H1 (cell line): ENCODE data around the gene CYP26C1. TPM values are rescaled to one million over a fixed set of nuclear protein-coding genes. Genes with fewer than 3 reads are reported as not detected.
A peak's percentile ranks its signal among the peaks of the same experiment; 100 is the strongest.

Experiments
- CTCF ChIA-PET: fragments of 300-600 bp; sonication (Branson Sonifier 250); formaldehyde crosslinking; loops from one replicate; lab custom pipeline; 2021; ENCODE audit not compliant: partially characterized antibody; lab: Charles Lee
- POLR2A ChIA-PET: fragments of 300-600 bp; sonication (Branson Sonifier 250); formaldehyde crosslinking; loops from one replicate; lab custom pipeline; 2021; ENCODE audit warnings: inconsistent platforms; ENCODE audit not compliant: partially characterized antibody; lab: Charles Lee
- DNase-seq, 2 experiments: peaks; one replicate each; pipeline versions ENCODE4 v3.0.0 to v3.0.0-alpha.2; 2010 to 2022; ENCODE audit warnings: low spot score in 2 of 2, low read depth in 1 of 2, mixed read lengths in 1 of 2
- FAIRE-seq: peaks from 2 replicates; lab custom pipeline; 2011; peaks lifted over from hg19 to GRCh38; lab: Jason Lieb, UNC
- H2AFZ ChIP-seq: 2 replicates; pipeline ENCODE4 v1.8.1; 2012; ENCODE audit warnings: low read length, inconsistent platforms
- H2AK5ac ChIP-seq: 2 replicates; pipeline ENCODE4 v1.6.1; 2013; ENCODE audit warnings: low read depth, low read length
- H2BK120ac ChIP-seq: replicated peaks from 2 replicates; pipeline ENCODE3; 2013; ENCODE audit warnings: low read depth, low read length, inconsistent platforms
- H2BK12ac ChIP-seq: 2 replicates; pipeline ENCODE4 v1.6.1; 2013; ENCODE audit warnings: low read depth, low read length
- H2BK15ac ChIP-seq: 2 replicates; pipeline ENCODE4 v1.6.1; 2013; ENCODE audit warnings: low read length
- H2BK20ac ChIP-seq: 2 replicates; pipeline ENCODE4 v1.6.1; 2013; ENCODE audit warnings: low read length
- H2BK5ac ChIP-seq: 2 replicates; pipeline ENCODE4 v1.6.1; 2013; ENCODE audit warnings: low read depth, low read length
- H3K14ac ChIP-seq: 2 replicates; pipeline ENCODE4 v1.6.1; 2013; ENCODE audit warnings: inconsistent platforms; ENCODE audit not compliant: insufficient read length
- H3K18ac ChIP-seq: 2 replicates; pipeline ENCODE4 v1.6.1; 2013; ENCODE audit warnings: low read length; ENCODE audit errors: extremely low read depth
- H3K23ac ChIP-seq: 2 replicates; pipeline ENCODE4 v1.6.1; 2013; ENCODE audit warnings: inconsistent platforms; ENCODE audit not compliant: insufficient read length
- H3K23me2 ChIP-seq: 2 replicates; pipeline ENCODE4 v1.6.1; 2013; ENCODE audit warnings: low read depth, low read length
- H3K27ac ChIP-seq: 2 replicates; pipeline ENCODE4 v1.6.1; 2011; ENCODE audit warnings: low read depth, low read length, inconsistent platforms
- H3K27me3 ChIP-seq, 4 experiments: replicated peaks in 1 of 4; 1 replicate in 1 of 4; 2 replicates in 3 of 4; pipeline versions ENCODE4 v1.6.1 to v1.8.1; 2011 to 2013; ENCODE audit warnings: low read length in 3 of 4, mild to moderate bottlenecking in 3 of 4, inconsistent platforms in 2 of 4, mixed read lengths in 2 of 4, moderate library complexity in 1 of 4; ENCODE audit not compliant: control insufficient read depth in 3 of 4, insufficient read depth in 3 of 4; ENCODE audit errors: extremely low read depth in 1 of 4
- H3K36me3 ChIP-seq, 4 experiments: 2 replicates each; pipeline versions ENCODE4 v1.6.1 to v1.8.1; 2011 to 2013; ENCODE audit warnings: mild to moderate bottlenecking in 4 of 4, low read length in 3 of 4, moderate library complexity in 2 of 4, control low read depth in 1 of 4, inconsistent platforms in 1 of 4; ENCODE audit not compliant: insufficient read depth in 4 of 4, control insufficient read depth in 2 of 4
- H3K4ac ChIP-seq: replicated peaks from 2 replicates; pipeline ENCODE3; 2013; ENCODE audit warnings: low read length, low read depth, mixed read lengths, inconsistent platforms; ENCODE audit not compliant: insufficient read length
- H3K4me1 ChIP-seq, 4 experiments: replicated peaks in 1 of 4; 1 replicate in 1 of 4; 2 replicates in 3 of 4; pipeline versions ENCODE4 v1.6.1 to v1.8.1; 2011 to 2013; ENCODE audit warnings: low read length in 3 of 4, inconsistent platforms in 2 of 4, mixed read lengths in 1 of 4; ENCODE audit not compliant: insufficient read depth in 4 of 4, control insufficient read depth in 3 of 4
- H3K4me2 ChIP-seq, 2 experiments: 2 replicates each; pipeline versions ENCODE4 v1.6.1 to v1.8.1; 2011 to 2013; ENCODE audit warnings: low read depth in 2 of 2, low read length in 2 of 2, control low read depth in 1 of 2, inconsistent platforms in 1 of 2, mild to moderate bottlenecking in 1 of 2; ENCODE audit not compliant: insufficient read depth in 1 of 2
- H3K4me3 ChIP-seq, 4 experiments: fragments of 200-600, 300-600 bp in 1 of 4; sonication (generic), shearing (Covaris generic), sonication (Bioruptor Twin) in 1 of 4; 2 replicates each; pipeline versions ENCODE4 v1.5.1 to v1.8.1; 2011 to 2016; ENCODE audit warnings: low read length in 4 of 4, low read depth in 3 of 4, control low read depth in 2 of 4, inconsistent platforms in 2 of 4, mild to moderate bottlenecking in 2 of 4, mixed read lengths in 1 of 4, moderate library complexity in 1 of 4; ENCODE audit not compliant: insufficient read depth in 2 of 4; ENCODE audit errors: extremely low read depth in 1 of 4
- H3K56ac ChIP-seq: replicated peaks from 2 replicates; pipeline ENCODE3; 2013; ENCODE audit warnings: low read depth, mild to moderate bottlenecking, mixed read lengths, low read length, inconsistent platforms; ENCODE audit not compliant: insufficient read length
- H3K79me1 ChIP-seq: 2 replicates; pipeline ENCODE4 v1.6.1; 2013; ENCODE audit warnings: low read depth, low read length, control low read depth
- H3K79me2 ChIP-seq, 2 experiments: 2 replicates each; pipeline versions ENCODE4 v1.6.1 to v1.8.1; 2012 to 2013; ENCODE audit warnings: low read length in 2 of 2, mild to moderate bottlenecking in 2 of 2, inconsistent platforms in 1 of 2; ENCODE audit not compliant: insufficient read depth in 2 of 2, control insufficient read depth in 1 of 2
- H3K9ac ChIP-seq, 4 experiments: replicated peaks in 1 of 4; 1 replicate in 1 of 4; 2 replicates in 3 of 4; pipeline versions ENCODE4 v1.6.1 to v1.8.1; 2011 to 2013; ENCODE audit warnings: low read depth in 3 of 4, low read length in 3 of 4, control low read depth in 2 of 4, mild to moderate bottlenecking in 2 of 4, moderate library complexity in 2 of 4, inconsistent platforms in 1 of 4; ENCODE audit errors: extremely low read depth in 1 of 4
- H3K9me3 ChIP-seq, 2 experiments: 2 replicates each; pipeline versions ENCODE4 v1.6.1 to v1.8.1; 2012 to 2013; ENCODE audit warnings: mild to moderate bottlenecking in 2 of 2, moderate library complexity in 2 of 2, control low read depth in 1 of 2, inconsistent platforms in 1 of 2, low read depth in 1 of 2, low read length in 1 of 2, mixed read lengths in 1 of 2; ENCODE audit not compliant: insufficient read depth in 2 of 2
- H4K20me1 ChIP-seq, 2 experiments: replicated peaks in 1 of 2; 2 replicates each; pipeline versions ENCODE3 to v1.8.1; 2011 to 2013; ENCODE audit warnings: inconsistent platforms in 2 of 2, low read length in 2 of 2, mild to moderate bottlenecking in 1 of 2; ENCODE audit not compliant: insufficient read depth in 2 of 2, control insufficient read depth in 1 of 2
- H4K5ac ChIP-seq: 2 replicates; pipeline ENCODE4 v1.6.1; 2013; ENCODE audit warnings: low read length, low read depth, mixed read lengths, inconsistent platforms; ENCODE audit not compliant: insufficient read length
- H4K8ac ChIP-seq: 2 replicates; pipeline ENCODE4 v1.8.0; 2013; ENCODE audit warnings: mild to moderate bottlenecking, moderate library complexity, low read length, inconsistent platforms; ENCODE audit not compliant: insufficient read depth; ENCODE audit errors: extremely low read depth
- H4K91ac ChIP-seq: replicated peaks from 2 replicates; pipeline ENCODE3; 2013; ENCODE audit warnings: low read length, mixed read lengths, inconsistent platforms; ENCODE audit not compliant: insufficient read length
- SP4 ChIP-seq: IDR thresholded peaks from 2 replicates; pipeline ENCODE4 v1.6.1; 2012; ENCODE audit warnings: low read length, inconsistent platforms
- TAF1 ChIP-seq: IDR thresholded peaks from 2 replicates; pipeline ENCODE4 v1.6.1; 2011; ENCODE audit warnings: mild to moderate bottlenecking, low read depth, low read length
- TBP ChIP-seq: IDR thresholded peaks from 2 replicates; pipeline ENCODE4 v1.6.1; 2011; ENCODE audit warnings: low read depth, low read length, improper control_type of control experiment
- WGBS, 2 experiments: shearing (Covaris generic) in 1 of 2; methylation state at CpG; one replicate each; pipeline versions ENCODE4 v1.1.6 to v1.1.7; 2013 to 2015; ENCODE audit warnings: low lambda C conversion rate in 2 of 2, mixed read lengths in 2 of 2, inconsistent platforms in 1 of 2, low coverage in 1 of 2, missing lambda C conversion rate in 1 of 2; ENCODE audit not compliant: insufficient replicate concordance in 2 of 2, insufficient coverage in 1 of 2, insufficient read length in 1 of 2; ENCODE audit errors: extremely low coverage in 1 of 2, missing lambda C conversion rate in 1 of 2; 5-methylcytosine and 5-hydroxymethylcytosine counted together
- polyA plus RNA-seq, 7 experiments: library from polyadenylated mRNA; depleted of rRNA in 3 of 7; stranded (reverse) in 5 of 7; unstranded in 2 of 7; fragments of >200 nt in 5 of 7; fragments of 200-250 nt in 2 of 7; gene quantifications; 1 replicate in 5 of 7; 2 replicates in 1 of 7; 4 replicates in 1 of 7; pipeline versions ENCODE4 v1.2.1 to v1.2.3, GENCODE V29; 2011 to 2013; ENCODE audit warnings: missing spikeins in 2 of 7, mixed read lengths in 2 of 7
- total RNA-seq: library from RNA; stranded (reverse); fragmentation: NEBNext Ultra II Directional; extraction: Animal tissue kit (Norgen Biotek cat#: 25700); gene quantifications from 2 replicates; pipeline ENCODE4 v1.2.1, GENCODE V29; 2021

CYP26C1 gene
- total and polyA plus RNA-seq, 2 of the 8 experiments (the other 6 are each of a cell fraction or from before 2014, with no cell fraction given) = 0.12 to 0.28 TPM

DNA sequence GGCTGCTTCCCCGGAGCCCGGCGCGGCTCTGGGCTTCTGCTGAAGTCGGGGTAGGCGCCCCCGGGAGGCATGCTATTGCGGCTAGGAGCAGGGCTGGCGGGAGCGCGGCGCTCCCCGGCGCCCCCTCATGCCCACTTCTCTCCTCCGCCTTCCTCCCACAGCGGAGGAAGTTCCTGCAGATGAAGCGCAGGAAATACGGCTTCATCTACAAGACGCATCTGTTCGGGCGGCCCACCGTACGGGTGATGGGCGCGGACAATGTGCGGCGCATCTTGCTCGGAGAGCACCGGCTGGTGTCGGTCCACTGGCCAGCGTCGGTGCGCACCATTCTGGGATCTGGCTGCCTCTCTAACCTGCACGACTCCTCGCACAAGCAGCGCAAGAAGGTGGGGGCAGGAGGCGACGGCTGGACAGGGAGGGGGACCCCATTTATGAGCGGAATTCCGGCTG, 13.6 kb downstream of the CYP26C1 start:
- no peaks in the 10 kb centered on the region; a peak in 1 of 4 replicates for H3K79me2 ChIP-seq
- H4K8ac ChIP-seq = peak overlapping the region; percentile 83
- no peaks in the 10 kb centered on the region for H3K79me1 ChIP-seq
- peaks cover 4 to 30% (median 25%) of the 10 kb centered on the region in 4 experiments for H3K4me1 ChIP-seq
- no peak overlapping the region for H3K23ac ChIP-seq
- H4K91ac ChIP-seq = no peak overlapping the region
- H3K14ac ChIP-seq = no peak overlapping the region
- H3K36me3 ChIP-seq = peaks cover 0 to 38% (median 1%) of the 10 kb centered on the region in 4 experiments; a peak in 4 of 8 replicates
- peaks cover 16% of the 10 kb centered on the region for H3K23me2 ChIP-seq
- H2BK15ac ChIP-seq = peak overlapping the region; percentile 81; the same call in 1 of the 2 replicates
- no peak for DNase-seq
- peak overlapping the region in 2 of 4 experiments; percentile 45 to 48; a peak in 2 of 7 replicates for H3K9ac ChIP-seq
- H2BK20ac ChIP-seq = peak overlapping the region; percentile 72; the same call in 1 of the 2 replicates
- ChIA-PET POLR2A (interaction anchor here (5.3 kb wide), 1 partner anchor 10 kb away, joined by 26 read pairs; no protein-coding TSS in a partner anchor), CTCF (interaction anchor here (0.6 to 18.5 kb wide), 5 partner anchors 11 to 279 kb away, joined by 3 to 363 read pairs (median 9); partner anchors contain the start of gene CYP26C1)
- H2AK5ac ChIP-seq = no peak overlapping the region
- peak overlapping the region; percentile 95 to 99 for H3K4me2 ChIP-seq
- no peak overlapping the region for H2BK120ac ChIP-seq
- H3K27ac ChIP-seq = no peak overlapping the region
- H2AFZ ChIP-seq = peak overlapping the region; percentile 35; the same call in 1 of the 2 replicates
- 1% methylated on average over 24 of the region's 40 CpGs; no CpG with 5 or more reads in 1 of the 2 experiments for whole genome bisulfite sequencing, 2 experiments
- H4K5ac ChIP-seq = no peak overlapping the region
- no peaks in the 10 kb centered on the region for H3K9me3 ChIP-seq
- H3K4me3 ChIP-seq = peak overlapping the region; percentile 66 to 83 (median 69)
- FAIRE-seq = no peak
- peak overlapping the region; percentile 43; the same call in 1 of the 2 replicates for H2BK12ac ChIP-seq
- H4K20me1 ChIP-seq = peaks cover 0 to 11% of the 10 kb centered on the region in 2 experiments
- no peak overlapping the region for H3K4ac ChIP-seq
- peak overlapping the region; percentile 96; the same call in 1 of the 2 replicates for H3K18ac ChIP-seq
- H3K56ac ChIP-seq = no peak overlapping the region
- peaks cover 66 to 79% (median 78%) of the 10 kb centered on the region in 4 experiments for H3K27me3 ChIP-seq
- H2BK5ac ChIP-seq = peak overlapping the region; percentile 52; the same call in 1 of the 2 replicates
- TF ChIP-seq TAF1 (no peak), TBP (peak; percentile 33; the same call in 1 of the 2 replicates), SP4 (no peak)
